Omental fat pad (tissue), 4 donors: ENCODE results near the gene OR1C1. TPM values are rescaled to one million over a fixed set of nuclear protein-coding genes. Genes with fewer than 3 reads are reported as not detected.
"Not testable (repeated sequence)": the region's sequence is repeated elsewhere in the genome, so short reads cannot be mapped to it uniquely, and the experiment has no call there.

Experiments
- ATAC-seq: fragments of 150-250 bp; one replicate; pipeline ENCODE4 v1.9.1; 2016; ENCODE audit warnings: mild to moderate bottlenecking, moderate library complexity; ENCODE audit not compliant: low FRiP score
- DNase-seq: peaks from one replicate; pipeline ENCODE4 v3.0.0-alpha.2; 2019; ENCODE audit warnings: low spot score
- total RNA-seq, 4 donors: library from RNA; depleted of rRNA; stranded (reverse); fragments of >200 nt; gene quantifications; one replicate each; pipeline ENCODE4 v1.1.0, GENCODE V29; 2016
- TF ChIP-seq, protein P1 (sequence below), 3 donors: fragments of 450-650 bp; IDR thresholded peaks; one replicate each; pipeline ENCODE4 v1.5.1; 2016 to 2017; ENCODE audit warnings: antibody characterized with exemption in 3 of 3, mild to moderate bottlenecking in 3 of 3, moderate library complexity in 2 of 3

The OR1C1 gene
- total RNA-seq, 4 donors from 2014 or later, result not detected

DNA sequence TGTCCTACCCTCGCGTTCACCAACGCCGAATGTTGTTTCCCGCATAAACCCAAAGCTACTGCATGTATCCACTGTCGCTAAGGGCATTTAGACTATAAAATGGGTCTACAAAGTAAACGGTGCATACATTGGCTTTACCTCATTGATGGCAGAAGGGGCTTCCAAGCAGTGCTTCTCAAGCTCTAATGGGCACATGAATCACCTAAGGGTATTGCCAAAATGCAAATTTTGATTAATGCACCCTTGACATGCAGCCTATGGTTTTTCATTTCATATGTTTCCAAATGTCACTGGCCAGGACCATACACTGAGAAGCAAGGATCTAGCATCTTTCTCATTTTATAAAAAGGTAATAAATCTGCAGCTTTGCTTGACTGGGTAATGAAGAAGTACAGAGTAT, 46.6 kb downstream of the OR1C1 start:
- TF ChIP-seq, protein P1, sequence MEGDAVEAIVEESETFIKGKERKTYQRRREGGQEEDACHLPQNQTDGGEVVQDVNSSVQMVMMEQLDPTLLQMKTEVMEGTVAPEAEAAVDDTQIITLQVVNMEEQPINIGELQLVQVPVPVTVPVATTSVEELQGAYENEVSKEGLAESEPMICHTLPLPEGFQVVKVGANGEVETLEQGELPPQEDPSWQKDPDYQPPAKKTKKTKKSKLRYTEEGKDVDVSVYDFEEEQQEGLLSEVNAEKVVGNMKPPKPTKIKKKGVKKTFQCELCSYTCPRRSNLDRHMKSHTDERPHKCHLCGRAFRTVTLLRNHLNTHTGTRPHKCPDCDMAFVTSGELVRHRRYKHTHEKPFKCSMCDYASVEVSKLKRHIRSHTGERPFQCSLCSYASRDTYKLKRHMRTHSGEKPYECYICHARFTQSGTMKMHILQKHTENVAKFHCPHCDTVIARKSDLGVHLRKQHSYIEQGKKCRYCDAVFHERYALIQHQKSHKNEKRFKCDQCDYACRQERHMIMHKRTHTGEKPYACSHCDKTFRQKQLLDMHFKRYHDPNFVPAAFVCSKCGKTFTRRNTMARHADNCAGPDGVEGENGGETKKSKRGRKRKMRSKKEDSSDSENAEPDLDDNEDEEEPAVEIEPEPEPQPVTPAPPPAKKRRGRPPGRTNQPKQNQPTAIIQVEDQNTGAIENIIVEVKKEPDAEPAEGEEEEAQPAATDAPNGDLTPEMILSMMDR (IDR thresholded peaks at IDR 0.05), result no peak
- ATAC-seq, result no peak
- no peak for DNase-seq

DNA sequence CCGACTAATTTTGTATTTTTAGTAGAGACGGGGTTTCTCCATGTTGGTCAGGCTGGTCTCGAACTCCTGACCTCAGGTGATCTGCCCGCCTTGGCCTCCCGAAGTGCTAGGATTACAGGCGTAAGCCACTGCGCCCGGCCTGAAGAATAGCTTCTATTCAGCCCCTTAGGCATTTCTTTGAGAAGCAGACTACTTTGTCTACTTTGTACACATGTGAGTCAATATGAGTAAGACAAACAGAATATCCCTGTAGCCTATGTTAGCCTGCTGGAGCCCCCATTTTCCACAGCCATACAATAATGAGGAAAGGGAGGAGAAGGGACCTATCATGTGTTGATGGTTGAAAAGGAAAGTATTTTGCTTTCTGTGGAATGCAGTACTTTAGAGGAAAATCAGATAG, 49.7 kb downstream of the OR1C1 start:
- DNase-seq, result not testable (repeated sequence)

More for the DNA sequence above, 49.7 kb downstream of the OR1C1 start:
- not testable (repeated sequence) for ATAC-seq

Other genes starting within 250 kb of the OR1C1 start
- gene OR2C3, start 224.1 kb downstream of the OR1C1 start, total RNA-seq, result not detected
- gene GCSAML, start 211.4 kb downstream of the OR1C1 start, total RNA-seq, result 1 to 10 TPM in 2 of 4 donors, under 1 TPM in 1, not detected in 1; 0.28 to 4.6 (median 2.3) TPM
- not detected for gene OR2G2, start 172.2 kb downstream of the OR1C1 start, total RNA-seq
- not detected for gene OR2G3, start 155.0 kb downstream of the OR1C1 start, total RNA-seq
- not detected for gene OR13G1, start 80.8 kb downstream of the OR1C1 start, total RNA-seq
- not detected for gene OR6F1, start 43.9 kb downstream of the OR1C1 start, total RNA-seq
- under 1 TPM in 1 of 4 donors, not detected in 3; 0.82 TPM for gene OR14K1, start 21.9 kb downstream of the OR1C1 start, total RNA-seq
- gene OR14A2, start 12.4 kb downstream of the OR1C1 start, total RNA-seq, result not detected
- gene OR14A16, start 63.6 kb upstream of the OR1C1 start, total RNA-seq, result not detected
- not detected for gene OR11L1, start 81.3 kb upstream of the OR1C1 start, total RNA-seq
- gene TRIM58, start 96.6 kb upstream of the OR1C1 start, total RNA-seq, result 1 to 10 TPM in 2 of 4 donors, under 1 TPM in 2; 0.32 to 9.5 (median 1.1) TPM
- 1 to 10 TPM in 1 of 4 donors, not detected in 3; 3.5 TPM for gene OR2W3, start 135.0 kb upstream of the OR1C1 start, total RNA-seq
- gene OR2T8, start 159.7 kb upstream of the OR1C1 start, total RNA-seq, result not detected
- not detected for gene OR2AJ1, start 164.3 kb upstream of the OR1C1 start, total RNA-seq
- gene OR2L8, start 188.3 kb upstream of the OR1C1 start, total RNA-seq, result not detected
- gene OR2AK2, start 204.7 kb upstream of the OR1C1 start, total RNA-seq, result not detected